ENCODE data around the gene KCNN3.

Gene KCNN3

DNA sequence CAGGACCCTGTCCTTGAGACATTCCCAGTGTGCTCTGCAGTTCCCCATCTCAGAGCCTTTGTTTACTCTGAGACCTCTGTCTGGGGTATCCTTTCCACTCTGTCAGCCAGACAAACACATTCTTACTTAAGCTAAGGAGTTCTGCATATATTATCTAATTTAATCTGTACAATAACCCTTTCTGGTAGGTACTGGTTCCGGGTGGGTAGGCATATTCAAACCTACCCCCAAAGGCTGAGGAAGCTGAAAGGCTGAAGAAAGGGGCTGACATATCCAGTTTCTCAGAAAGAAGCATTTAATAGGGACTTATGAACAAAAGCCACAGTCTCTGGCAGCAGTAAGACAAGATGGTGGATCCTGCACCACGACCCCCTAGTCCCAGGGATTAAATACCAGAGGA lies 53.1 kb downstream of the KCNN3 start:
- Mint-ChIP-seq H3K4me3 (no peak overlapping the region), H3K9me3 (no peaks in the 10 kb centered on the region), H3K4me1 (ENCODE audit: low read depth) (no peaks in the 10 kb centered on the region), H3K27me3 (ENCODE audit: low read depth) (no peaks in the 10 kb centered on the region), H3K36me3 (ENCODE audit: low read depth) (no peaks in the 10 kb centered on the region), H3K27ac (no peak overlapping the region)
- DNase-seq (ENCODE audit: low spot score) = no peak

DNA sequence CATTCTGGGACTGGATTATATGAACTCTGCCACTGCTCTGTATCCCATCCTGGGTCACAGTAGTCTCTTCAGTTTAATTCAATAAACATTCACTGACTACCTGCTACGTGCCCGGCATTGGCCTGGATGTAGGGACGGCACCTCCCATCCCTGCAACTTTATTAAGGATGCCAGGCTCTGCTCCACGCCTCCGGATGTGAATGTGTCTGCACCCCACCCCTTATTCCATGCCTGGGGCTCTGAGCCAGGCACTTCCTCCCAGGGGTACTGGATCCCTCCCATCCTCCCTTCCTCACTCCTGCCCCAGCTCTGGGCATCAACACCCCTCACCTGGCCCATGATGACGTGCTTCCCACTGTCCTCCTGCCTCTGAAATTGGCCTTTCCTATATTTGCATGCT lies 53.7 kb downstream of the KCNN3 start:
- Mint-ChIP-seq H3K27me3 (ENCODE audit: low read depth) (no peaks in the 10 kb centered on the region), H3K36me3 (ENCODE audit: low read depth) (no peaks in the 10 kb centered on the region), H3K4me1 (ENCODE audit: low read depth) (no peaks in the 10 kb centered on the region)

DNA sequence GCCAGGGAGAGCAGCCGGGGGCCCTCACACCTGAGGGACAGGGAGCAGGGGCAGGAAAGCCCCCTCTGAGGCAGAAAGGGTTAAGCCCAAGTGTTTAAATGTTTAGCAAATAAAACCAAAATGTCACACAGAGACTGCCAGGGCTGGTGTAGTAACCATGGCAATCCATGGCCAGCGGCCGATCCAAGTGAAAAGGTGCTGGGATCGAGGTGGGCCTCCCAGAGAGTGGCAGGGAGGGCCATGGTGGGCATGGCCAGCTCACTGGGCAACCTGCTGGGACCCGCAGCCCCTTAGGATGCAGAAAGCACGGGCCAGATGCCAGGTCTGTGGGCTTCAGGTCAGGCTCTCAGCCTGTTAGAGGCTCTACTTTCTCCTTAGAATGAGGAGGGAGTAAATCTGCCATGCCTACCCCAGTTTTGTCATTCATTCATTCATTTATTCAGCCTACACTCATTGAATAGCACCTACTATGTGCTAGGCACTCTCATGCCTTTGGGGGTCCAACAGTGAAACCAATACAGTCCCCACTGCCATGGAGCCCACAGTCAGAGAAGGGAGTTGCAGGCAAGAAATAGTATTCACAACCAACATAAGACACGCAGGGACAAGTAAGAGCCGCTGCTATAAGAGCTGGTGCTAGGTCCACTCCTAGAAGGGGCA lies 56.1 kb downstream of the KCNN3 start:
- Mint-ChIP-seq H3K27ac (no peak overlapping the region), H3K9me3 (no peaks in the 10 kb centered on the region), H3K4me1 (ENCODE audit: low read depth) (peaks cover 5% of the 10 kb centered on the region), H3K27me3 (ENCODE audit: low read depth) (no peaks in the 10 kb centered on the region), H3K36me3 (ENCODE audit: low read depth) (no peaks in the 10 kb centered on the region), H3K4me3 (no peak overlapping the region)
- DNase-seq (ENCODE audit: low spot score) = no peak

More for the DNA sequence above, 53.7 kb downstream of the KCNN3 start:
- H3K4me3 Mint-ChIP-seq = no peak overlapping the region
- H3K27ac Mint-ChIP-seq = no peak overlapping the region
- no peak for DNase-seq (ENCODE audit: low spot score)
- H3K9me3 Mint-ChIP-seq = no peaks in the 10 kb centered on the region

DNA sequence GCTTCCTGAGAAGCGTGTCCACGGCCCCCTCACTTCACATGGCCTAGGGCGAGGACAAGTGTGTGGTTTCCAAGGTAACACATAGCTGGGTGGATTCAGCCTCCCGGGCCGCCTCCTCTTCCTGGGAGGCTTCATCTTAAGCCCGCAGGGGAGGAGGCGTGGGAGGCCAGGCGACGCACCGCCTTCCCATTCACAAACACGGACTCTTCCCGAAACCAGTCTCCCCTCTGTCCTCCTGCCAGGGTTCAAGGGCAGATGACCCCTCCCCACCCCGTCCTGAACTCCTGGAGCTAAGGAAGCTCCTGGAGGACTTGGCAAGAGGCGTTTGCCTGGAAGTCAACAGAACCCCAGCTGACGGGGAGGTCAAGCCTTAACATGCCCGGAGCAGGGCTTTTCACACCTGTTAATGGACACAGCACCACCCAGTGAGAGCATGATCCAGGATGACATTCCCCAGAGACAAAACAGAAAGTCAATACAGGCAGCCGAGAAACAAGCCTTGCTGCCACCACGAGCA lies 56.7 kb downstream of the KCNN3 start:
- Mint-ChIP-seq H3K9me3 (no peaks in the 10 kb centered on the region), H3K27me3 (ENCODE audit: low read depth) (no peaks in the 10 kb centered on the region), H3K36me3 (ENCODE audit: low read depth) (no peaks in the 10 kb centered on the region), H3K4me1 (ENCODE audit: low read depth) (peaks cover 5% of the 10 kb centered on the region), H3K27ac (no peak overlapping the region), H3K4me3 (no peak overlapping the region)
- DNase-seq (ENCODE audit: low spot score) = no peak

DNA sequence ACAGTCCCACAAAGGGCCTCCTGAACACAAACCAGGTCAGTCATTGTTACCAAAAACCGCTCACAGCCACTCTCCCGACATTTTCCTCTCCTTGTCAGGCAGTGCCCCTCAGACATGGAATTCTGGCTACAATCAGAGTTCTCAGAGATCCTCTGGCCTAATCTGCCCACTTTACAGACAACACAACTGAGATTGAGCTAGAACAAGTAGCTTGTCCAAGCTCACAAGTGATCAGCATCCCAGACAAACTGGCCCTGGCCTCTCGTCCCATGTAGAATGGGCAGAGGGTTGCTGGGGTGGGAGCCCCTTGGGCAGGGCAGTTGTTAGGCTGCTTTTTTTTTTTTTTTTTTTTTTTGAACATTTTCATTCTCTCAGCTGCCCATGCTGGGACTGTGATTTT lies 57.2 kb downstream of the KCNN3 start:
- no peak overlapping the region for H3K4me3 Mint-ChIP-seq
- no peaks in the 10 kb centered on the region for H3K36me3 Mint-ChIP-seq (ENCODE audit: low read depth)
- no peaks in the 10 kb centered on the region for H3K27me3 Mint-ChIP-seq (ENCODE audit: low read depth)
- no peaks in the 10 kb centered on the region for H3K9me3 Mint-ChIP-seq
- H3K27ac Mint-ChIP-seq = no peak overlapping the region
- H3K4me1 Mint-ChIP-seq (ENCODE audit: low read depth) = peaks cover 5% of the 10 kb centered on the region
- no peak for DNase-seq (ENCODE audit: low spot score)

DNA sequence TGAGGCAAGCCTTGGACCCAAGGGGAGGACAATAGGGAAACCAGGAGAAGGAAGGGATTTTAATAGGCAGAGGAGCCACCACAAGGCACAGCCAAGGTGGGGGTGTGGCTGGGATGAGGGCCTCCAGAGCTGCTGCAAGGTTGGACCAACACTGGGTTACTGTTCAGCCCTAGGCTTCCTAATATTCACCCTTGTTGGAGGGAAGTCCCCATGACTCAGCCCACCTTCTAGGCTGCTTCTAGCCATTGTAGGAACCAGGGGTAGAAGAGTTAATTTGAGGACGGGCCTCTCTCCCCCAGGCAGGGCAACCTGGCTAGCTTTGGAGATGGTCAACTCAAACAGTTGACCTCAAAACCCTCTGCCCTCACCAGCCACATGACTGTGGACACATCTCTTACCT lies 59.5 kb downstream of the KCNN3 start:
- H3K27me3 Mint-ChIP-seq (ENCODE audit: low read depth) = peaks cover 3% of the 10 kb centered on the region
- no peaks in the 10 kb centered on the region for H3K36me3 Mint-ChIP-seq (ENCODE audit: low read depth)
- DNase-seq (ENCODE audit: low spot score) = no peak
- H3K27ac Mint-ChIP-seq = no peak overlapping the region
- H3K4me1 Mint-ChIP-seq (ENCODE audit: low read depth) = peaks cover 5% of the 10 kb centered on the region
- H3K9me3 Mint-ChIP-seq = no peaks in the 10 kb centered on the region
- no peak overlapping the region for H3K4me3 Mint-ChIP-seq

DNA sequence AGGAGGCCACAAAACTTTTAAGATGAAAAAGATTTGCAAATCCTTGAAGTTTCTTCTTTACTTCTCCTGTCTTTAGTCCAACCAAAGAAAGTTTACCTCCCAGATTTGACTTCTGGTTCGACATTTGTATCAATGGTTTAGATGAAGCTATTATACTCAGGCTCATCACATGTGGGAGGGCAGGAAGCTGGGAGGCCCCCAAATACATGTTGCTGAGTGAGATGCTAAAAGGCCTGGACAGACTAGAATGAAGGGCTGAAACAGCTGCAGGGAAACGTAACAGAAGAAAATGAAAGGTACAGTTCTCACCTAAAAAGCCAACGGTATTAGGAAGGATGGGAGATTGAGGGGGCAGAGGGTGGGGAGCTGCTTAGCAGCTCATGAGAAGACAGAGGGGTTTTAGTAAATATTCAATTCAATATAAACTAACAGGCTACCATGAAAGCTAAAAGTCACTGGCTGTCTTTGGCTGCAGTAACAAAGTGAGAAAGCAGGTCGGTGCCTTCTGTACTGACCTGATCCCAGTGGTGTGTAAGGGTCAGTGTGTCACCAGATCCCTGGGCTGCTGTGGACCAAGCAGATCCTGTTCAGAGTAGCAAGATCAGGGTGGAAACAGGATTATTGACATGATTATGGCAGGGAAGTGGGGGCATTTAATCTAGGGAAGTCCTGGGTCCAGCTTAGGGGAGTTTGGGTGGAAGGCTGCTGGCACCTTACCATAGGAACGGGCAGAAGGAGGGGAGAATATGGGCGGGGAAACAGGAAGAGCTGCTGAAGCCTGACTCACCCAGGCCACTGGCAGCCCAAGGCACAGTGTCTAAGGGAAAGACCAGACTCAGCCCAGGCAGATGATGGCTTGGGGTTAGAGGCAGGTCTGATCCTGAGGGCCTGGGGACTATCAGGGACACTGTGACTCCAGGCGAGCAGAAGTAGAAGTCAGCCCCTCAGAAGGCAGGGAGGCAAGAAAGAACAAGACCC lies 60.4 kb downstream of the KCNN3 start:
- H3K4me1 Mint-ChIP-seq (ENCODE audit: low read depth) = peaks cover 5% of the 10 kb centered on the region
- H3K27ac Mint-ChIP-seq = no peak overlapping the region
- no peaks in the 10 kb centered on the region for H3K36me3 Mint-ChIP-seq (ENCODE audit: low read depth)
- DNase-seq (ENCODE audit: low spot score) = no peak
- no peaks in the 10 kb centered on the region for H3K9me3 Mint-ChIP-seq
- peaks cover 3% of the 10 kb centered on the region for H3K27me3 Mint-ChIP-seq (ENCODE audit: low read depth)
- no peak overlapping the region for H3K4me3 Mint-ChIP-seq

DNA sequence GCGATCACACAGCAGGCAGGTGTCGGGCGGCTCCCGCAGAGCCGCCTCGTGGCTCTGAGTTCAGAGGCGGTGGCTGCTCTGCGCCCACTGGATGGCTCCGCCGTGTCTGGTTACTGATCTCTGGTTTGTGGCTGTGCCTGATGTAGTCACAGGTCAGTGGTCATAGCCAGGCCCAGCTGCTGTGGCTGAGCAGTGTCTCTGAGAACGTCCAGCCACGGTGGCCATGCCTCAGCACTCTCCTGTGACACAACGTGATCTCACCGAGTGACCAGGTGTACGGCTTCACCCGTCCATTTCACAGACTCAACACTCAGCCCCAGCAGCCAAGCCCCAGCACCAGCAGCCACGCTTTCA lies 61.2 kb downstream of the KCNN3 start:
- peaks cover 5% of the 10 kb centered on the region for H3K4me1 Mint-ChIP-seq (ENCODE audit: low read depth)
- DNase-seq (ENCODE audit: low spot score) = no peak
- peaks cover 11% of the 10 kb centered on the region for H3K27me3 Mint-ChIP-seq (ENCODE audit: low read depth)
- H3K27ac Mint-ChIP-seq = no peak overlapping the region
- no peak overlapping the region for H3K4me3 Mint-ChIP-seq
- H3K36me3 Mint-ChIP-seq (ENCODE audit: low read depth) = no peaks in the 10 kb centered on the region
- no peaks in the 10 kb centered on the region for H3K9me3 Mint-ChIP-seq

DNA sequence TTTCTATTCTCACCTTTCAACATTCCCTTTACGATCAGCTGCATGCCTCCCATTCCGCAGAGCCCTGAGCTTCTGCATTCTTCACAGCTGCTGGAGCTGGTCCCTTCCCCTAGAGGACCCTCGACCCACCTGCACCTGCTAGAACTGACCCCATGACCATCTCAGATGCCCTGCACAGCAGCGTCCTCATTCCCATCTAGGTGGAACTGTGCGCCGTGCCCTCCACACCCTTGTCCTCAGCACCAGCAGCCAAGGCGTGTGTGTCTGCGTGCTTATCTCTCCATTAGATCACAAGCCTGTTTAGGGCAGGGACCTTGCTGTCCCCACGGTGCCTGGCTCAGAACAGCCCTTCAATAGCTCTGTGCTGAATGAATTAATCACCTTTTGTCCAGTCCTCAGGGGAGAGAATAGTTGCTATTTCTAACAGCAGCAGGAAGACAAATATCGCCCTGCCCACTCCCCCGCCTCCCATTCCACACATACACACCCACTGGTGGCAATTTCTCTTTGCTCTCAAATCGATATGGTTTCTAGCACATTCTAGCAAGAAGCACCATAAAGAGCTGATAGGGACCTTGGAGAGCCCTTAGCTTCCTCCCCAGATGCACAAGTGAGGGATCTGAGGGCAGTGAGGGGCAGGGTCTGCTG lies 61.7 kb downstream of the KCNN3 start:
- no peak for DNase-seq (ENCODE audit: low spot score)
- Mint-ChIP-seq H3K9me3 (no peaks in the 10 kb centered on the region), H3K27me3 (ENCODE audit: low read depth) (peaks cover 15% of the 10 kb centered on the region), H3K36me3 (ENCODE audit: low read depth) (no peaks in the 10 kb centered on the region), H3K4me3 (no peak overlapping the region), H3K27ac (no peak overlapping the region), H3K4me1 (ENCODE audit: low read depth) (peaks cover 5% of the 10 kb centered on the region)

DNA sequence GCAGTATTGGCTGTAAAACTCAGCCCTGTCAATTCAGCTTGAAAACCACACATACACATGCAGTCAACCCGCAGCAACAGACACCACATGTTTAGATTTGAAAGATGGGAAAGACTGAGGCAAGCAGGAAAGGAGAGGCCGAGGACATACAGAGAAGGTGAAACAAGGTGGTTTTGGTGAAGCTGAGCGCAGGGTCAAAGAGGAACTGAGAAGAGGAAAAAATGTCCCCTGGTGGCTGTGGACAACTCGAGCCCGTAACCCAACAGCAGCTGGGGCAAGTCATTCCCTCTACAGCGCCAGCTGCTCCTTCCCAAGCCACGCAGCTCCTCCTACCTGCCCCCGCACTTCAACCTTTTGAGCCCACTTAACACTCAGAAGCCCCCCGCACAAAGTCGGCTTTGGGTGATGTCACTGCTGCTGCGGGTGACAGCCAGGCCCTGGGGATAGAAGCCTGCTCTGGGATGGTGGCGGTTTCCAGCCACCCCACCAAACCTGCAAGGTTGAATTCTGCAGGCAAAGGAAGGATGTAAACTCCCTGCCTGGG lies 63.0 kb downstream of the KCNN3 start:
- Mint-ChIP-seq H3K27ac (no peak overlapping the region), H3K4me1 (ENCODE audit: low read depth) (peaks cover 5% of the 10 kb centered on the region), H3K36me3 (ENCODE audit: low read depth) (no peaks in the 10 kb centered on the region), H3K4me3 (no peak overlapping the region), H3K9me3 (no peaks in the 10 kb centered on the region), H3K27me3 (ENCODE audit: low read depth) (peaks cover 15% of the 10 kb centered on the region)
- DNase-seq (ENCODE audit: low spot score) = no peak

DNA sequence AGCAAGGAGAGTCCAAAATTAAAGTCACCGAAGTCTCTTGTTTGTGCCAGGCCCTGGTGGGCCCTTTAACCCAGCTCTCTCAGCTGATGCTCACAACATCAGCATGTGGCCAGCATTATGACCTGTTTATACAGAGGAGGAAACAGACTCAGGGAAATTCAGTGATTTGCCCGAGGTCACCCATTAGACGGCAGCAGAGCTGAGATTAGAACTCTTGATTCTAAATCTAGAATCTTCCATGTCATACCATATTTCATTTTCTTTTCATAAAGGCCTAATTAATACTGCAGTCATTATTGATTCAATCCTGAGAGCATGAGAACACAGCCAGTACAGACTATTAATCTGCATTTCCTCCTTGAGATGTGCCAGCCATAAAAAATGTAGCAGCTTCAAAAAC lies 63.7 kb downstream of the KCNN3 start:
- Mint-ChIP-seq H3K4me1 (ENCODE audit: low read depth) (peaks cover 5% of the 10 kb centered on the region), H3K4me3 (no peak overlapping the region), H3K36me3 (ENCODE audit: low read depth) (no peaks in the 10 kb centered on the region), H3K27ac (no peak overlapping the region), H3K27me3 (ENCODE audit: low read depth) (peaks cover 19% of the 10 kb centered on the region), H3K9me3 (no peaks in the 10 kb centered on the region)
- DNase-seq (ENCODE audit: low spot score) = no peak

DNA sequence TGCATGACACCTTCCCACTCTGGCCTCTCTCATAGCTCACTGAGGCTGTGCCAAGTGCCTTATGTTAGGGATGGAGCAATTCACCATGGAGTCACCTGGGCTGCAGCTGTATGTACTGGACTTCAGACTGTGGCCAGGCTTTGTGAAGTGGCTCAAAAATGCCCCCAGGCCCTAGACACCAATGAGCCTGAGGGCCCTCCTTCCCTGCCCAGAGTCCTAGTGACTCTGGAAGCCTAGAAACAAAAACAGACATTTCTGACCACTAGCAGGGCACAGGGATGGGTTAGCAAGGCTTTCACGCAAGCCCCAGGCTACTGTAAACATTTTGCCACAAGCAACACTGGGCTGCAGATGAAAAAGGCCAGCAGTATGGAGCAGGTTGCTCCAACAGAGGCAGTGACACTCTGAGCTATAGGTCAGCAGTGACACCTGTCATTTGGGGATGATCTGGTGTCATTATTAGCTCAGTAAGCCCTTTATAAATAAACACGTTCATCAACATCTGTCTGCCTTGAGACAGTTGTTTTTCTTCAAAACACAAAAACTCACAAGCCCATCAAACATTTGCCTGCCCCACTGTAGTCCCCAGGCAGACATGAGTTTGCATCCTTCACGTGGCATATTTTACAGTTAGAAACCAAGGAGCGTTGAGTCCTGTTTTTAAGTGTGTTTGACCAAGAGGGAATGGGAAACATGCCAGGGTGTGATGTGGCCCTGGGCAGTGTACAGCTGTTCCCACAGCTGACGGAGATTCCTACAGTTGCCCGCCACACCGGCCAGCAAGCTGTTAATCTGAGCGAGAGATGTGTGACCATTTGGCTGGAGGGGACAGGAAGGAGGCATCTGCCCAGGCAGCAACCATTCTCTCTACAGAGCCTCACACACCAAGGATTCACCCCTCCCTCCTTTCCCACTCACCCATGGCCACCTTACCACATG lies 66.8 kb downstream of the KCNN3 start:
- no peaks in the 10 kb centered on the region for H3K36me3 Mint-ChIP-seq (ENCODE audit: low read depth)

DNA sequence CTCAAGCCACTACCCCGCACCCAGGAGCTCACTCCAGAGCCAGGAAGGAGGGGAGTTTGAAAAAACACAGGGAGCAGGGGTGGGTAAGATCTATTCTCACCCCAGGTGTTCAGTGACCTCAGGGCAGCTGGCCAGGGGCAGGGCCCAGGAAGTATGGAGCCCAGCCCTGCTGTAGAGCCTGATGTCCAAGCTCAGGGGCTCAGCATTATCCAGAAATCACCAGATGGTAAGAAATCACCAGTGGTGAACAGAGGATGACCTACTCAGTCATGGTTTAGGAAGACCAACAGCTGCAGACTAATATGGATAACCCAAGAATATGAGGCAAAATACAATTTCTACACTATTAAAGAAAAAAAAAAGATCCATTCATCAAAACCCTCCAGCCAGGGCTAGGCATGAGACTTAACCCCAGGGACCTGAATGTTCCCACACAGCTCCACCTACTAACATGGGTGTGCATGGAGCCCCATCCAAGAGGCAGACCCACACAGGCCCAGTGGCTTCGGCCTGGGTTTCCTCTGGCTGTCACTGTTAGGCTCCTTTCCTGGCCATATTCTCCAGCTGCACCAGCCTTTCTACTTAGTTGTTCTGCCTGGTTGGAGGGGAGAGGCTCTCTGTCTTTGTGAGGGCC lies 67.6 kb downstream of the KCNN3 start:
- peaks cover 21% of the 10 kb centered on the region for H3K27me3 Mint-ChIP-seq (ENCODE audit: low read depth)
- no peaks in the 10 kb centered on the region for H3K4me1 Mint-ChIP-seq (ENCODE audit: low read depth)
- no peaks in the 10 kb centered on the region for H3K9me3 Mint-ChIP-seq
- DNase-seq (ENCODE audit: low spot score) = no peak
- no peak overlapping the region for H3K27ac Mint-ChIP-seq
- no peaks in the 10 kb centered on the region for H3K36me3 Mint-ChIP-seq (ENCODE audit: low read depth)
- H3K4me3 Mint-ChIP-seq = no peak overlapping the region

More for the DNA sequence above, 66.8 kb downstream of the KCNN3 start:
- no peak for DNase-seq (ENCODE audit: low spot score)
- no peak overlapping the region for H3K4me3 Mint-ChIP-seq
- no peak overlapping the region for H3K27ac Mint-ChIP-seq
- peaks cover 21% of the 10 kb centered on the region for H3K27me3 Mint-ChIP-seq (ENCODE audit: low read depth)
- H3K4me1 Mint-ChIP-seq (ENCODE audit: low read depth) = no peaks in the 10 kb centered on the region
- no peaks in the 10 kb centered on the region for H3K9me3 Mint-ChIP-seq

All from T-helper 2 cell treated with Interferon-gamma antibody and Interleukin-4, amounts not matched to agents 5 μg/mL and 100 μg/mL, for 36 hours (primary cell).